H1 (cell line): ENCODE data around the gene TMEM178B. TPM values are rescaled to one million over a fixed set of nuclear protein-coding genes. Genes with fewer than 3 reads are reported as not detected.

Experiments used
- CHD2 ChIP-seq: IDR thresholded peaks from 2 replicates; pipeline ENCODE4 v1.6.1; 2012; ENCODE audit warnings: low read length, improper control_type of control experiment
- RFX5 ChIP-seq: IDR thresholded peaks from 2 replicates; pipeline ENCODE4 v1.6.1; 2011; ENCODE audit warnings: low read depth, low read length, improper control_type of control experiment, borderline replicate concordance
- SAP30 ChIP-seq: fragments of 300-600 bp; sonication (generic); IDR thresholded peaks from 2 replicates; pipeline ENCODE4 v1.7.1; 2012; ENCODE audit warnings: low read length, moderate library complexity, mild to moderate bottlenecking, inconsistent platforms; ENCODE audit not compliant: insufficient read depth, insufficient replicate concordance
- SRF ChIP-seq: IDR thresholded peaks from 2 replicates; pipeline ENCODE4 v1.6.1; 2011; ENCODE audit warnings: mild to moderate bottlenecking, low read depth, low read length, moderate library complexity
- TEAD4 ChIP-seq: IDR thresholded peaks from 2 replicates; pipeline ENCODE4 v1.6.1; 2012; ENCODE audit warnings: low read depth, low read length, inconsistent platforms, mixed read lengths
- polyA plus RNA-seq, 7 experiments: library from polyadenylated mRNA; depleted of rRNA in 3 of 7; stranded (reverse) in 5 of 7; unstranded in 2 of 7; fragments of >200 nt in 5 of 7; fragments of 200-250 nt in 2 of 7; gene quantifications; 1 replicate in 5 of 7; 2 replicates in 1 of 7; 4 replicates in 1 of 7; pipeline versions ENCODE4 v1.2.1 to v1.2.3, GENCODE V29; 2011 to 2013; ENCODE audit warnings: missing spikeins in 2 of 7, mixed read lengths in 2 of 7
- total RNA-seq: library from RNA; stranded (reverse); fragmentation: NEBNext Ultra II Directional; extraction: Animal tissue kit (Norgen Biotek cat#: 25700); gene quantifications from 2 replicates; pipeline ENCODE4 v1.2.1, GENCODE V29; 2021

Gene TMEM178B
- total and polyA plus RNA-seq, 2 of the 8 experiments (the other 6 are each of a cell fraction or from before 2014, with no cell fraction given) = 5.3 to 18.1 TPM

GRCh38 chr7:141126107-141126506 lies 52.2 kb downstream of the TMEM178B start (continued):
- TF ChIP-seq SAP30 (no peak), CHD2 (no peak), RFX5 (no peak), TEAD4 (no peak), SRF (no peak)
- TF ChIP-seq, all 59 proteins: peak for 0
